GM21381 (cell line): ENCODE results near the gene CACNA1I.

ENCODE experiments used
- ATAC-seq: cut with Tn5 transposase; IDR thresholded peaks from one replicate; pipeline ENCODE4 v1.9.1; 2021; ENCODE audit warnings: mild to moderate bottlenecking, moderate library complexity; ENCODE audit not compliant: unreplicated experiment

The CACNA1I gene

GRCh38 chr22:39535357-39535725 is 35.2 kb upstream of the CACNA1I start:
- ATAC-seq, result no peak

GRCh38 chr22:39535831-39536449 is 34.6 kb upstream of the CACNA1I start:
- ATAC-seq, result no peak

GRCh38 chr22:39536711-39537110 is 33.8 kb upstream of the CACNA1I start:
- no peak for ATAC-seq

- ATAC-seq, result no peak
Measured at GRCh38 chr22:39537975-39538374, 32.6 kb upstream of the CACNA1I start.

GRCh38 chr22:39543095-39543494 is 27.5 kb upstream of the CACNA1I start:
- no peak for ATAC-seq

GRCh38 chr22:39545386-39546365 is 24.9 kb upstream of the CACNA1I start:
- ATAC-seq, result no peak

- no peak for ATAC-seq
Measured at GRCh38 chr22:39546889-39547586, 23.5 kb upstream of the CACNA1I start.

GRCh38 chr22:39547587-39547947 is 23.0 kb upstream of the CACNA1I start:
- no peak for ATAC-seq

- ATAC-seq, result no peak
Measured at GRCh38 chr22:39553429-39553828, 17.1 kb upstream of the CACNA1I start.

- no peak for ATAC-seq
Measured at GRCh38 chr22:39554151-39554550, 16.4 kb upstream of the CACNA1I start.

GRCh38 chr22:39556970-39557841 is 13.3 kb upstream of the CACNA1I start:
- ATAC-seq, result no peak

- ATAC-seq, result no peak
Measured at GRCh38 chr22:39558254-39558727, 12.3 kb upstream of the CACNA1I start.

- no peak for ATAC-seq
Measured at GRCh38 chr22:39558950-39559349, 11.6 kb upstream of the CACNA1I start.

- no peak for ATAC-seq
Measured at GRCh38 chr22:39559456-39560105, 11.0 kb upstream of the CACNA1I start.

GRCh38 chr22:39560127-39560526 is 10.4 kb upstream of the CACNA1I start:
- no peak for ATAC-seq

GRCh38 chr22:39562839-39563489 is 7.6 kb upstream of the CACNA1I start:
- no peak for ATAC-seq

- no peak for ATAC-seq
Measured at GRCh38 chr22:39563571-39564428, 6.8 kb upstream of the CACNA1I start.

GRCh38 chr22:39565414-39565944 is 5.1 kb upstream of the CACNA1I start:
- no peak for ATAC-seq
